Measurements from ENCODE around the gene ADPRH.
"Not testable (repeated sequence)": the region's sequence is repeated elsewhere in the genome, so short reads cannot be mapped to it uniquely, and the experiment has no call there.

ADPRH gene

GRCh38 chr3:119548341-119548740 is 31.0 kb upstream of the ADPRH start:
- no peak overlapping the region for H3K9ac ChIP-seq (ENCODE audit: low read length)
- H3K27me3 ChIP-seq (ENCODE audit: control insufficient read depth, insufficient read depth, low read length): no peaks in the 10 kb centered on the region
- no peaks in the 10 kb centered on the region for H3K4me1 ChIP-seq (ENCODE audit: control insufficient read depth, insufficient read depth, low read length)
- H3K4me3 ChIP-seq (ENCODE audit: low read depth, low read length): no peak overlapping the region
- H3K9me3 ChIP-seq (ENCODE audit: control insufficient read depth, insufficient read depth, low read depth, low read length): no peaks in the 10 kb centered on the region
- no peaks in the 10 kb centered on the region for H3K36me3 ChIP-seq (ENCODE audit: control insufficient read depth, insufficient read depth, low read length)
- H3K27ac ChIP-seq (ENCODE audit: low read depth, low read length): no peak overlapping the region

GRCh38 chr3:119550192-119550910 is 28.9 kb upstream of the ADPRH start:
- Histone ChIP-seq H3K9me3 (ENCODE audit: control insufficient read depth, insufficient read depth, low read depth, low read length) (no peaks in the 10 kb centered on the region), H3K9ac (ENCODE audit: low read length) (no peak overlapping the region), H3K4me1 (ENCODE audit: control insufficient read depth, insufficient read depth, low read length) (no peaks in the 10 kb centered on the region), H3K27me3 (ENCODE audit: control insufficient read depth, insufficient read depth, low read length) (no peaks in the 10 kb centered on the region), H3K36me3 (ENCODE audit: control insufficient read depth, insufficient read depth, low read length) (no peaks in the 10 kb centered on the region), H3K4me3 (ENCODE audit: low read depth, low read length) (no peak overlapping the region), H3K27ac (ENCODE audit: low read depth, low read length) (no peak overlapping the region)

- no peaks in the 10 kb centered on the region for H3K9me3 ChIP-seq (ENCODE audit: control insufficient read depth, insufficient read depth, low read depth, low read length)
- H3K36me3 ChIP-seq (ENCODE audit: control insufficient read depth, insufficient read depth, low read length): no peaks in the 10 kb centered on the region
- H3K27me3 ChIP-seq (ENCODE audit: control insufficient read depth, insufficient read depth, low read length): no peaks in the 10 kb centered on the region
- no peak overlapping the region for H3K9ac ChIP-seq (ENCODE audit: low read length)
- no peak overlapping the region for H3K4me3 ChIP-seq (ENCODE audit: low read depth, low read length)
- H3K27ac ChIP-seq (ENCODE audit: low read depth, low read length): no peak overlapping the region
- H3K4me1 ChIP-seq (ENCODE audit: control insufficient read depth, insufficient read depth, low read length): no peaks in the 10 kb centered on the region
Measured at GRCh38 chr3:119551598-119551997, 27.7 kb upstream of the ADPRH start.

- H3K4me3 ChIP-seq (ENCODE audit: low read depth, low read length); H3K9ac ChIP-seq (ENCODE audit: low read length); H3K4me1 ChIP-seq (ENCODE audit: control insufficient read depth, insufficient read depth, low read length); H3K27ac ChIP-seq (ENCODE audit: low read depth, low read length); H3K9me3 ChIP-seq (ENCODE audit: control insufficient read depth, insufficient read depth, low read depth, low read length); H3K27me3 ChIP-seq (ENCODE audit: control insufficient read depth, insufficient read depth, low read length); H3K36me3 ChIP-seq (ENCODE audit: control insufficient read depth, insufficient read depth, low read length): not testable (repeated sequence)
Measured at GRCh38 chr3:119552928-119553327, 26.4 kb upstream of the ADPRH start.

GRCh38 chr3:119553823-119554415 is 25.4 kb upstream of the ADPRH start:
- H3K9ac ChIP-seq (ENCODE audit: low read length): no peak overlapping the region
- H3K4me1 ChIP-seq (ENCODE audit: control insufficient read depth, insufficient read depth, low read length): no peaks in the 10 kb centered on the region
- no peaks in the 10 kb centered on the region for H3K9me3 ChIP-seq (ENCODE audit: control insufficient read depth, insufficient read depth, low read depth, low read length)
- H3K36me3 ChIP-seq (ENCODE audit: control insufficient read depth, insufficient read depth, low read length): no peaks in the 10 kb centered on the region
- H3K27ac ChIP-seq (ENCODE audit: low read depth, low read length): no peak overlapping the region
- no peaks in the 10 kb centered on the region for H3K27me3 ChIP-seq (ENCODE audit: control insufficient read depth, insufficient read depth, low read length)
- no peak overlapping the region for H3K4me3 ChIP-seq (ENCODE audit: low read depth, low read length)

GRCh38 chr3:119555309-119555735 is 24.0 kb upstream of the ADPRH start:
- Histone ChIP-seq H3K27me3 (ENCODE audit: control insufficient read depth, insufficient read depth, low read length) (no peaks in the 10 kb centered on the region), H3K9ac (ENCODE audit: low read length) (no peak overlapping the region), H3K4me1 (ENCODE audit: control insufficient read depth, insufficient read depth, low read length) (no peaks in the 10 kb centered on the region), H3K4me3 (ENCODE audit: low read depth, low read length) (no peak overlapping the region), H3K36me3 (ENCODE audit: control insufficient read depth, insufficient read depth, low read length) (no peaks in the 10 kb centered on the region), H3K9me3 (ENCODE audit: control insufficient read depth, insufficient read depth, low read depth, low read length) (no peaks in the 10 kb centered on the region), H3K27ac (ENCODE audit: low read depth, low read length) (no peak overlapping the region)

- Histone ChIP-seq H3K27ac (ENCODE audit: low read depth, low read length) (no peak overlapping the region), H3K4me3 (ENCODE audit: low read depth, low read length) (no peak overlapping the region)
Measured at GRCh38 chr3:119555929-119556328, 23.4 kb upstream of the ADPRH start.

GRCh38 chr3:119557192-119557876 is 22.0 kb upstream of the ADPRH start:
- H3K9me3 ChIP-seq (ENCODE audit: control insufficient read depth, insufficient read depth, low read depth, low read length): no peaks in the 10 kb centered on the region
- no peaks in the 10 kb centered on the region for H3K36me3 ChIP-seq (ENCODE audit: control insufficient read depth, insufficient read depth, low read length)
- no peaks in the 10 kb centered on the region for H3K27me3 ChIP-seq (ENCODE audit: control insufficient read depth, insufficient read depth, low read length)
- no peak overlapping the region for H3K27ac ChIP-seq (ENCODE audit: low read depth, low read length)
- H3K4me3 ChIP-seq (ENCODE audit: low read depth, low read length): no peak overlapping the region
- H3K9ac ChIP-seq (ENCODE audit: low read length): no peak overlapping the region
- 0 out of 2 replicates have a peak, but pooled peaks cover under 1% of the 10 kb centered on the region for H3K4me1 ChIP-seq (ENCODE audit: control insufficient read depth, insufficient read depth, low read length)

More at GRCh38 chr3:119555929-119556328, 23.4 kb upstream of the ADPRH start:
- Histone ChIP-seq H3K36me3 (ENCODE audit: control insufficient read depth, insufficient read depth, low read length) (no peaks in the 10 kb centered on the region), H3K9me3 (ENCODE audit: control insufficient read depth, insufficient read depth, low read depth, low read length) (no peaks in the 10 kb centered on the region), H3K27me3 (ENCODE audit: control insufficient read depth, insufficient read depth, low read length) (no peaks in the 10 kb centered on the region), H3K9ac (ENCODE audit: low read length) (no peak overlapping the region), H3K4me1 (ENCODE audit: control insufficient read depth, insufficient read depth, low read length) (no peaks in the 10 kb centered on the region)

GRCh38 chr3:119557877-119558269 is 21.4 kb upstream of the ADPRH start:
- H3K4me3 ChIP-seq (ENCODE audit: low read depth, low read length): no peak overlapping the region
- no peaks in the 10 kb centered on the region for H3K27me3 ChIP-seq (ENCODE audit: control insufficient read depth, insufficient read depth, low read length)
- H3K27ac ChIP-seq (ENCODE audit: low read depth, low read length): no peak overlapping the region

GRCh38 chr3:119558626-119559317 is 20.5 kb upstream of the ADPRH start:
- Histone ChIP-seq H3K27ac (ENCODE audit: low read depth, low read length) (no peak overlapping the region), H3K9me3 (ENCODE audit: control insufficient read depth, insufficient read depth, low read depth, low read length) (no peaks in the 10 kb centered on the region), H3K9ac (ENCODE audit: low read length) (no peak overlapping the region), H3K36me3 (ENCODE audit: control insufficient read depth, insufficient read depth, low read length) (no peaks in the 10 kb centered on the region), H3K27me3 (ENCODE audit: control insufficient read depth, insufficient read depth, low read length) (no peaks in the 10 kb centered on the region), H3K4me3 (ENCODE audit: low read depth, low read length) (no peak overlapping the region), H3K4me1 (ENCODE audit: control insufficient read depth, insufficient read depth, low read length) (0 out of 2 replicates have a peak, but pooled peaks cover 5% of the 10 kb centered on the region)

More at GRCh38 chr3:119557877-119558269, 21.4 kb upstream of the ADPRH start:
- 0 out of 2 replicates have a peak, but pooled peaks cover 5% of the 10 kb centered on the region for H3K4me1 ChIP-seq (ENCODE audit: control insufficient read depth, insufficient read depth, low read length)
- no peak overlapping the region for H3K9ac ChIP-seq (ENCODE audit: low read length)
- no peaks in the 10 kb centered on the region for H3K9me3 ChIP-seq (ENCODE audit: control insufficient read depth, insufficient read depth, low read depth, low read length)
- no peaks in the 10 kb centered on the region for H3K36me3 ChIP-seq (ENCODE audit: control insufficient read depth, insufficient read depth, low read length)

All from HUES6 (cell line).